Measurements from ENCODE around the gene MARCKSL1.
A peak's percentile ranks its signal among the peaks of the same experiment; 100 is the strongest.

The MARCKSL1 gene

DNA sequence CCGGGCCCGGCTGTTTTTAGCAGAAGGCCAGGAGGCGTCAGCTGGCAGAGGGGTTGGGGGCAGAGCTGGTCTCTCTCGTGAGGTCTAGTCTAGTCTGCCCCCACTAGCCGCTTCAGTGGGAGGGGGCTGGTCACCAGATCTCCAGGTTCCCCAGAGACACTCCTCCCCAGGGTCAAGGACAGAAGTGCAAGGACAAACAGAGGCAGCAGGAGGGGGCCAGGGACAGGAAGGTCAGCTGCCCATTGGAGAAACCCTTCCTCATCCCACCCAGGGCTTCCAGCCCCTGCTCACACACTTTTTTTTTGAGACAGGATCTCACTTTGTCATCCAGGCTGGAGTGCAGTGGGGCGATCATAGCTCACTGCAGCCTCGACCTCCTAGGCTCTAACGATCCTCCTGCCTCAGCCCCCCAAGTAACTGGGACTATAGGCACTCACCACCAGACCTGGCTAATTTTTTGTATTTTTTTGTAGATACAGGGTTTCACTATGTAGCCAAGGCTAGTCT, 16.3 kb upstream of the MARCKSL1 start:
- no peak for DNase-seq

DNA sequence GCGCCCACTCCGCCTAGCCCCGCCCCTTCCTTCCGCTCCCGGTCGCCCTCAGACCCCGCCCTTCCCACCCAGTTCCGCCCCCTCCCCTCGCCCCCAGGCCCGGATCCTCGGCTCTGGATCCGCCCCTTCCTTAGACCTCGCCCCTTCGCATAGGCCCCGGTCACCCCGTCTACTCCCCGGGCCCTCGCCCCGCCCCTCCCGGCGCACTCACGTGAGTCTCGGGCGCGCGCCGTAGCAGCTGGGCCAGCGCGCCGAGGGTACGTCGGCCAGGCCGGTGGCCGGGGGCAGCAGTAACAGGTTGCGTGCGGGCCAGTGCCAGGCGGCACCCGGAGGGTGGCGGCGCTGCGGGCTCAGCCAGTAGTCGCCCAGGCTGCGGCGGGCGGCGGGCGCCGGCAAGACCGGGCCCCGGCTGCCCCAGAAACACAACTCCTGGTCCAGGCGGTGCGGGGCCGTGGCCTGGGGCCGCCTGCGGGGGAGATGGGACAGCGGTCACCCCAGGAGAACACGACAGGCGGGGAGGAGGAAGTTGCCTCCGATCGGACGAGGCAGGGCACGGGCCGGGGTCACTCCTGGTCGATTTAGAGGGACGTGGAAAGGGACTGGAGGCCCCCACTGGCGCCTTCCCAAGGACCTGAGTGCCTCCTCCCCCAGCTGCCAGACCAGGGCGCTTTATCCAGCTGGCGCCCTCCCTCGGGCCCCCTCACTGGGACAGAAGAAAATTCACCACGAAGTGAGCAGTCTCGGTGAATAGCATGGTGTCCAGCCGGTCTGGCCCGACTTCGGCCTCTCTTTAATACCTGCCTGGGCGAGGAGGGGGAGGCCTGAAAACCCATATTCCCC, 15.6 kb upstream of the MARCKSL1 start:
- peak; percentile 89 for DNase-seq

DNA sequence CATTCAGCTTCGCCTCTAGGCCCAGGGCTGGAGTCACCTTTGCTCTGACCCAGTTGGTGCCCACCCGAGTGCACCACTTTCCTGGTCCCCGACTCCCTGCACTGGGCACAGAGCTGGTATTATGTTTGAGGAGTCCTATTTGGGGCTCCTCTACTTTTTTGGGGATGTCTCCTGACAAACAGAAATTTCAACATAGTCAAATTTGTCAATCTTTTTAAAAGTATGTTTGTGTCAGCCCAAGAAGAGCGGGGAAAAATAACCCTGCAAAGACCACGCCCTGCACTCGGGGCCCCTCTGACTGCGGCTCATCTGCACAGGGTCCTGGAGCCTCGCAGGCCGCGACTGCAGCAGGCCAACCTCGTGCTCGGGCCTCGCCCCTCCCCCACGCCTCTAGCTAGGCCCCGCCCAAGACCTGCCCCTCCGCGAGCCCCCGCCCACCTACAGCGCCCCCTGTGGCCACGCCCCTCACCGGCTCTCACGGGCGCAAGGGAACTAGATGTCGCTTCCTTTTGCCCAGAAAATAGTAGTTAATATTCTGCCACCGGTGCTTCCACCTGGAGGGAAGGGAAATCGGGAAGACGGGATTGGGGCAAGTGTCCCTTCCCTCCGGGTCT, 14.9 kb upstream of the MARCKSL1 start:
- peak; percentile 79 for DNase-seq

DNA sequence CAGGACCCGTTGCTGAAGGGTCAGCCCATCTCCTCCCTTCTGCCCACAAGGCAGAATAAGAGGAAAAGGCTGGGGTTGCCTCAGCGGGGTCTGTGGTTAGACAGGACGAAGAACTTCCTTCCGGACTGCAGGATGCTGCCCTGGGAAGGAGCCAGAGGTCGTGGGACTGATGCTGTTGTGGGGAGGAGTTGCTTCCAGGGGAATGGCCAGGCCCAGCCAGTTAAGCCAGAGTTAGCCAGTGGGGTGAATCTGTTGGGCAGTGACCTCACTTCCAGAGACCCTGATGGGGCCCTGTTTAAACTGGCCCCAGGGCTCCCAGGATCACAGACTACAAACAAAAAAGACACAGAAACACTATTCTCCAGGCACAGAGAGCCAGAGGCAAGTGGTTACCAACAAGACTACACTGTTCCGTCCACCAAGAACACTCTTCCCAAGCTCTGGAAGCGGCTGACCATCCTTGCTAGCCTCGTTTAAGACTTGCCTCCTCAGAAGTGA, 13.2 kb upstream of the MARCKSL1 start:
- DNase-seq: no peak

DNA sequence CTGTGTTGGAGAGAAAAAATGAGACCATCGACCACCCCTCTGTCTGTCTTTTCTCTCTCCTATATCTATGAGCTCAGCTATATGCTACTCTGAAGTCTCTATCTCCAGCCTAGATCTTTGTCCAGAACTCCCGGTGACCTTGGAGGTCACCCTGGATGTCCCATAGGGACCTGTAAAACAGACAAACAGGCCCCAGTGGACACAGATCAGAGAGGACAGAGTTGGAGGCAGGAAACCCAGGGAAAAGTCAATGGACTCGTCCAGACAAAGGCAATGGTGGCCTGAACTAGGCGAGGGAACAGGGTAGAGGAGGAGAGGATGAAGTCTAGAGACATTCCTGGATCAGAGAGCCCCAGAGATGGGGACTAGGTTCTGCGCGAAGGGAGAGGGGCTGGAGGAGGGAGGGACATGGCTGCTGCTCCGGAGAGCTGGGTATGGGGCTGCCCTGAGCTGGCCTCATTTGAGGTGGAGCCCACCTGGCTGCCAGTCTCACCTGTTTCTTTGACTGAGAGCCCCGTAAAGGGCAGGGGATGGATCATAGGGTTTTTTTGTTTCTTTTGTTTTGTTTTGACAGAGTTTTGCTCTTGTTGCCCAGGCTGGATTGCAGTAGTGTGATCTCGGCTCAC, 10.6 kb upstream of the MARCKSL1 start:
- no peak for DNase-seq

DNA sequence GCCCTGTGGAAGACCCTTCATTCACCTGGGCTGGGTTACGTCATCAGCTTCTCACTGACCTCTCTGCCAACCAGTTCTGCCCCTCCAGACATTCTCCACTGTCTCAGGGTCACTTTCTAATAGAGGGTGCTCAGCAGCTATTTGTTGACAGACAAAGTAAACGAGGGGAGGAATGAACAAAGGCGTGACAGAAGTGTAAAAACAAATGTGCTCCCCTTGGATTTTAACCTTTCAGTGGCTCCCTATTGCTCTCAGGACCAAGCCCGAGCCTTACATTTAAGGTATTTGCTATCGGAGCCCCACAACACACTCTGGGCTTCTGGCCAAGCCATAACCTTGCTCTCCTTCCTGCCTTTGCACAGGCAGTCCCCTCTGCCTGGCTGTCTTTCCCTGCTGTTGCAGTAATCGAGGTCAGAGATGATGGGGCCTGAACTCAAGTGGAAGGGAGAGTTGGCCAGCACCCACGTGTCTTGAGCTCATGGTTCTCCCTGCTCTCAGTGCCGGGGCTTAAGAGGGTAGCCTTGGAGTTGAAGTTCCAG, 9.3 kb upstream of the MARCKSL1 start:
- DNase-seq: no peak

DNA sequence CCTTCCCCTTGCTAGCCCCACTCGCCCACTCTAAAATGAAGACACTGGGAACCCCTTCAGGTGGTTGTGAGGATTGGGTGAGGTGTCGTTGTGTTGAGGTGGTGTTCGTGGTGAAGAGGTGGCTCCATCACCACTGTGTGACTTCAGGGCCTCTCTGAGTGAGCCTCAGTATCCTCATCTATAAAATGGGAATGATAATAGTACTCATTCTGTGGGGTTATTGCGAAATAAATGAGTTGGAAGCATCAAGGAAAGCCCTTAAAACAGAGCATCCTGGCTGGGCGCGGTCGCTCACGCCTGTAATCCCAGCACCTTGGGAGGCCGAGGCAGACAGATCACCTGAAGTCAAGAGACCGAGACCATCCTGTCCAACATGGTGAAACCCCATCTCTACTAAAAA, 6.7 kb upstream of the MARCKSL1 start:
- DNase-seq: no peak

DNA sequence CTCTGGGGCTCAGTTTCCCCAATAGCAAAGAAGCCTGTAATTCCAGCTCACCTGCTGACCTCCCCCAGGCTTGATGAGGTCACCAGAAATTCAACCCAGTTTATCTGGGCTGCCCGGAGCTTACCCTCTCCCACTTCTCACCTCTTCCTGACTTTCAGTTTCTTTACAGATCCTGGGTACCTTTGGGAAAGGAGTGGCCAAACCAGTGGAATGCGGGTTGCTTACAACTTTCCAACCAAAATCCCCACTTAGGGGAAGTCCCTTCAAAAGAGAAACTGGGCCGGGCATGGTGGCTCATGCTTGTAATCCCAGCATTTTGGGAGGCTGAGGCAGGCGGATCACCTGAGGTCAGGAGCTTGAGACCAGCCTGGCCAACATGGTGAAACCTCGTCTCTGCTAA, 5.9 kb upstream of the MARCKSL1 start:
- DNase-seq: no peak

DNA sequence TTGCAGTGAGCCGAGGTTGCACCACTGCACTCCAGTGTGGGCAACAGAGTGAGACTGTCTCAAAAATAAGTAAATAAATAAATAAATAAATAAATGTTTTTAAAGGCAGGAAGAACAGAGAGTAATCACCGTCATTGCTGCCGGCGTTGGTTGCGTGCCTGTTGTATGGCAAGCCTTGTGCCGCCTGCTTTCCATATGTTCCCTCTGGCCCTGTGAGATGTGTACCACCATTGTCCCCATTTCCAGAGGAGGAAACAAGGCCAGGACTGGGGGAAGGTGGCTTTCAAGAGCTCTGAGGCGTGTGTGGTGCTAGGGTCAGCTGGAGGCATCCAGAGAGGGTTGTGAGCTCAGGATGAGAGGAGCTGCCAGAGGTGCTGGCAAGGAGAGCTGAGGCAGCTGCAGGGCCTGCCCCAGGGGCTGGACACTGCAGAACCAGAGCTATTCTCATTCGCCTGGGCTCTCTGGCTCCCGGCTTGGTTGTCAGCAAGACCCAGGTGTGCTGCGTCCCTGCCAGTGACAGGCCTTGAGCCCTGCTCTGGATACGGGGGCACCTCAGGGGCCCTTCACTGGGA, 5.2 kb upstream of the MARCKSL1 start:
- no peak for DNase-seq

DNA sequence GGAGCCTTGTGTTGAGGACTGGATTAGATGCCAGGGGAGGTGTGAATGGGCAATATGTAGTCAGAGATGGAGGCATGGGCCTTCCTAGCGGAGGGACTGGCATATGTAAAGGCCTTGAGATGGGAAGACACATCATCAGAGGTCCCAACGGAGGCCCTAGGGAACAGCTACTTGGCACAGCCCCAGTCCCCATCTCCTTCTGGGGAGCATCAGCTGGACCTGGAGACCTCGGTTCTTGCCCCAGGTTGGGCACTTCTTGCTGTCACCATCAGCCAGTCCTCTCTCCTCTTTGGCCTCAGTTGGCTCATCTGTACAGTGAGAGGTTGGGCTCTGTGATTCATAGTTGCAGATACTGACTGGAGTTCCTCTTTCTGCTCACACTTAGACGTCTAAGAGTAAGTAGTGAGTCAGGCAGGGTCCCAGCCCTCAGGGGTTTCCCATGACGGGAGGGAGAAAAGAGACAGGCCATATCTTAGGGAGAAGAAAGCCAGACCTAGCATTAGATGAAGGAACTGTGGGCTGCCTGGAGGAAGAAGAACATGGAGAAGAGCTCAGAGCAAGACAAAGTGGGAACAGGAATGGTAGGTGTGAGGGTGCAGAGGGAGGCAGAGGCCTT, 3.4 kb upstream of the MARCKSL1 start:
- no peak for DNase-seq

DNA sequence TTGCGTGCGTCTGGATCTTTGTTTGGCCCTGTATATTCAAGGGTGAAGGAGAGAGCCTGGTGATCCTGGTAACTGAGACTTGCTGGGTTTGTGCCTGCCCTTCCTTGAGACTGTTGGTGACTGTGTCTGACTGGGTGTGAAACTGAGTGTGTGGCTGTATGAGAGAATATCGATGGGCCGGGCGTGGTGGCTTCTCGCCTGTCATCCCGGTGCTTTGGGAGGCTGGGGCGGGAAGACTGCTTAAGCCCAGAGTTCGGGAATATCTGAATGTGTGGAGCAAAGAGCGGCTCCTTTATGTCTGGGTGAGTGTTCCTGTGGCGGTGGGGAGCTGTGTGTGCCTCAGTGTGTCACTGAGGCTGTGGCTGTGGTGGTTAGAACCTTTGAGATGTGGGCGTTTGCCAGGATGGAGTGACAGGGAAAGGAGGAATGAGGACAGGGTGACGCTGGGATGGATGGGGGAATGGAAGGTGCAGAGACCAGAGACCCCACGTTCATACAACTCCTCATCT, 2.7 kb upstream of the MARCKSL1 start:
- DNase-seq: no peak

DNA sequence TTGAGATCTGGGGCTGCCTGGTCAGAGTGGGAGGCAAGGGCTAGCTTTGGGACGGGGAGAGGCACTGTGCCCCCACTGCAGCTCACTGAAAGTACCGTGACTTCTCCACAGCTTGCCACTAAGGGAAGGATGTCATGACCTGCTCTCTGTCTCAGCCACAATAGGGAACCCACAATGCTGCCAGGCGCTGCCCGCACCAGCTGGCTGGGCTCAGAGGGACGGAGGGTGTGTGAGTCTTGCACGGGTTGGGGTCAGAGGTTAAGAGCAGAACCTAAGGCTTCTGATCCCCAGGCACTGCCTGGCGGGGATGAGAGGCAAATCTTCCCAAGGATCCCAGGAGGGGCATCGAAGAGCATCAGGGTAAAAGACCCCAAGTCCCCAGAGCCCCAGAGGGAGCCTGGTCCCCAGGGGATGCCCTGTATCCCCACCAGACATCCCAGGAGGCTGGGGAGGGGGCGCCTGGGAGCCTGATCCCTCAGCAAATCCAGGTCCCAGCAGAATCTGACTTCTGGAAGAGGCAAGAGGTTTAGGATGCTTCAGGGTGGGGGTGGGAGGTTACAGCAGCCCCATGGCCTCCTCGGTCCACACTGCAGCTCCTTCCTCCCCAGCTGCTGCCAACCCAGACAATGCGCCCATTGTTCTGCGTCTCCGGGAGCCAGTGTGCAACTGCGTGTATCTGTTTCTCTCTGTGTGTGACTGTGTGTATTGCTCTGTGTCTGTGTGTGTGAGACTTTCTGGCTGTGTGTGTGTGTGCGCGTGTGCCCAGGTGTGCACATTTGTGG, 2.0 kb upstream of the MARCKSL1 start:
- DNase-seq: no peak

DNA sequence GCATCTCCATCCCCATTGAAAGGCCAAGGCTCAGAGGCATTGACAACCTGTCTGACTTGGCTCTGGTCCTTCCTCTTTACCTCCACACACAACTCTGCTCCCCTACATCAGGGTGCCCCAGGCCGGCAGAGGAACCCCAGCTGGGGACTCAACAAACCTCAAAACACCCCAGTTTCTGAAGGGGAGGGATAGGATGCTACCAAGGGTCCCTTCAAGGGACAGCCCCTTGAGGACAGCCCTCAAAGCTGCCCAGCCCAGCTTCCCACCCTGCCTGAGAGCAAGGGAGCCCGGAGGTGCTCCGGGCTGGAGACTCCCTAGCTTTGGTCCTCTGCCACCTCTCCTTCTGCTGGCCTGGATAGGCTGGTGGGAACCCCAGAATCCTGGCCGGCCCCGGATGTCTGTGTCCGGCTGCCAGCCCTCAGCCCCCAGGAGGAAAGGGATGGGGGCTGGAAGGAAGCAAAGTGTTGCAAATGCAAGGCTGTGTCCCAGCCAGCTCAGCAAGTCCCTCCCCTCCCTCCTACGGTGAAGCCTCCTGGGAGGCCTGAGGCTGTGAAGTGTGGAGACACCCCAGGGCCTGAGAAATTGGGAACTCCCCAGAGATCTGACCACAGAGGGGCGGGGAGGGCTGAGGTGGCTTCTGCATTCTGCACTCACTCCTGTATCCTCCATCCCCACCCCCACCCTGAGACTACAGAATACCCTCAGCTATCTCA, 1.1 kb upstream of the MARCKSL1 start:
- peak; percentile 22 for DNase-seq

DNA sequence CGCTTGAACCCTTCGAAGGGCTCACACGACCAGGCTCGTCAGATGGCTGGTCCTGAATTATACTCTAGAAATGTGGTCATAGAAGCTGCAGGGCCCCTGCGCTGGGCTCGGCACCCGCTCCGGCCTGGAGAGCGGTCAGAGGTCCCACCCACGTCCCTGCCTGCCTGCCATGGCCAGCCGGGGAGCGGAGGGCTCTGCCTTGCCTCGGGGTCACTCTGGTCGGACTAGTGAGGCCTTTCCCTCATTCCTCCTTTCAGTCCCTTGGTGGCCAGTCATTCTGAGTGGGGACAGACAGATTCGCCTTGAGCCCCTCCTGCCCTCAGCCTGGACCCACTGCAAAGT, 529 bp upstream of the MARCKSL1 start:
- DNase-seq: no peak

DNA sequence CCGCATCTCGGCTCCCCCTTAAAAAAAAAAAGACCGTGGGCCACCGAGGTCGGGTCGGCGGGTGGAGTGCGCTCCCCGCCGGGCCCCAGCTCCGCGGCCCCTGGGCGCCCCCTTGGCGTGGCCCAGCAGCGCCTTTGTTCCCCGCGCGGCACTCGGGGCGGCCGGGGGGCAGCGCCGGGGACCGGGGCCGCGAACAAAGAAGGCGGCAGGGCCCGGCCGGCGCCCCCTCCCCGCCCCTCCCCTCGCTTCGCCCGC, 571 bp downstream of the MARCKSL1 start:
- no peak for DNase-seq

DNA sequence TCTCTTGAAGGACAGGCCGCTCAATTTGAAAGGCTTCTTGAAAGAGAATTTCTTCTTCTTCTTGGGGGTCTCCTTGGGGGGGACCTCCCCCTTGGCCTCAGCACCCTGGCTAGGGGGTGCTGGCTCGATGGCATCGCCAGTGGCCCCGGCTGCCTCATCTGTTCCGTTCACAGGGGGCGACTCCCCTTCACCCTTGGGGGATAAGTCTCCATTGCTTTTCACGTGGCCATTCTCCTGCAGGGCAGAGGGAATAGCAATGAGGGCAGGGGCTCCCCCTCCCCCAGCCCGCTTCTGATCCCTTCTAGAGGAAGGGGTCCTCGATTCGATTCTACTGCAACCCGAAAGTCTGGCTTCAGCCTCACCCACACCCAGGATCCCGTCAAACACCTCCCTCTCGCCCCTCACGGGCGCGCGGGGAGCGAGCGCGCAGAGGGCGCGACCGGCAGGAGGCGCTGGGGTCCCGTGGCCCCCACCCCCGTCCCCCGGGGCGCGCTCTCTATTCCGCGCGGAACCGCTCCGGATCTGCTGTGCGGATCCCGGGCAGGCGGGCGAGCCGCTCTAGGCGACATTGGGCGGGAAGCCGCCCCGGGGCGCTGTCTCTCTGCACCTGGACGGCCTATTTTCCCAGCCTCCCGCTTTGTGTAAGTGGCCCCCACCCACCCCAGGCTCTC, 1.0 kb downstream of the MARCKSL1 start:
- DNase-seq: peak; percentile 62

DNA sequence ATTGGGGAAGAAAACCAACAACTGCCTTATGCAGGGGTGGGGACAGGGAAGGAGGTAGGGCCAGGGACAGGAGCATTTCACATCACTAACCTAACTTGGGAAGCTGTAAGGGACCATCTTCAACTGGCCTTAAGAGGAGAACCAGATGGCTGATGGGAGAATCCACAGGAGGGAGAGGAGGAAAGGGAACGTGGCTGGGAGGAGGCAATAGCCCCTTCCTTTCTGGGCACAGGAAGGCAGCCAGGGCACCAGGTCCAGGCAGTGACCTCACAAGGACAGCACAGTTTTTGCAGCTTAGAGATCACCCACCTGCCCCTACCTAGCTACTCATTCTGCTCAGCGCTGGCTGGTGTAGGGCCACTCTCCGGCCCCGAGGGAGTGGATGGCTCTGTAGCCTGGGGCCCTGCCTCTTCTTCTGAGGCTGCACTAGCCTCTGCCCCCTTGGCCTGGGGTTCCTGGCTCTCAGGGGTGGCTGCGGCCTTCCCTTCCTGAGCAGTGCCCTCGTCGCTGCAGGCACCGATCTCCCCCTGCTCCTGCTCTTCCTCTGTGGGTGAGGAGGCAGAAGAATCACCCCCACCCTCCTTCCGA, 1.7 kb downstream of the MARCKSL1 start:
- no peak for DNase-seq

DNA sequence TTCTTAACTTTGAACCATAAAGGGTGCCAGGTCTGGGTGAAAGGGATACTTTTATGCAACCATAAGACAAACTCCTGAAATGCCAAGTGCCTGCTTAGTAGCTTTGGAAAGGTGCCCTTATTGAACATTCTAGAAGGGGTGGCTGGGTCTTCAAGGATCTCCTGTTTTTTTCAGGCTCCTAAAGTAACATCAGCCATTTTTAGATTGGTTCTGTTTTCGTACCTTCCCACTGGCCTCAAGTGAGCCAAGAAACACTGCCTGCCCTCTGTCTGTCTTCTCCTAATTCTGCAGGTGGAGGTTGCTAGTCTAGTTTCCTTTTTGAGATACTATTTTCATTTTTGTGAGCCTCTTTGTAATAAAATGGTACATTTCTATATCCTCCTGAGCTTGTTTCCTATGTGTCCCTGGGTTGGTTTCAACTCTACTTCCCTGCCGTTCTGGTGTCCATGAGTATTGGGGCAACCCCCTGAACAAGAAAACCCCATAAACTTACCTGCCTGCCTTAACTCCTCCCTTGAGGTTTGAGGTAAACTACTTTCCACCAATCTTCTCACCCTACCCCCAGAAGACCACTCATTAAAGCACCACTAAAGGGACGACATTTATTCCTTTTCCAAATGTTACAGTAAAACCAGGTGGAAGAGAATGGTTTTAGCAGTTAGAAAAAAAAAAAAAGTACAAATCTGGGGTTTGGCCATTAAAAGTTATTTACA, 2.6 kb downstream of the MARCKSL1 start:
- no peak for DNase-seq

DNA sequence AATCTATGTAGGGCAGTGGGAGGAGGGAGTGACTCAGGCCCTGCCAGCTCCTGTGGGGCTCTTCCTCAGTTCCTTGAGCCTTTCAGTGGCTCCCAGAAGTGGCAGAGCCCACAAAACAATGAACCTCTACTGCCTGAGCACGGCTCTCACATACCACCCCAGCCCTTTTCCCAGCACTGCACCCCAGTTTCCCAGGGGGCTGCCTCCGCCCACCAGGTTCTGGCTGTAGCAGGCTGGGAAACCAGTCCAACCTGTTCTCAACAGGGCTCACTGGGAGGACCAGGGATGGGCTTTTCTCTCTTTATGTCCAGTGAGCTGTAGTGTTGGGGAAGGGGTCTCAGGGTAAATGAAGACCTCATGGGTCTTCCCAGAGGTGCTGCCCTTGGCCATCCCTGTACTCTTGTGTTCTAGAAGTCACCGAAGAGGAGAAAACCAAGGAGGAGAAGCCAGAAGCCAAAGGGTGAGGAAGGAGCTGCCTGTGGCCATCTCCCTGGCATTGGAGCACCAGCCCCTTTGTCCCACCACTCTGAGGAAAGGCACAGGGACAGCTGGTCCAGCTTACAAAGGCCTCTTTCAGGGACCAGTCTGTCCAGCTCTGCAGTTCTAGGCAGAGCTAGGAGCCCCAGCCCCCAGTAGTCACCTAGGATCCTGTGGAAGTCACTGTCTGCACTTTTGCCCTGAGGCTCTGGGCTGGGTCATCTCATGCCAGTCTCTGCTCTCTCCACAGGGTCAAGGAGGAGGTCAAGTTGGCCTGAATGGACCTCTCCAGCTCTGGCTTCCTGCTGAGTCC, 3.5 kb downstream of the MARCKSL1 start:
- no peak for DNase-seq
